GM18867 (cell line): ENCODE results near the gene OXER1.
"Not testable (repeated sequence)": the region's sequence is repeated elsewhere in the genome, so short reads cannot be mapped to it uniquely, and the experiment has no call there.

Source experiments
- ATAC-seq: cut with Tn5 transposase; IDR thresholded peaks from one replicate; pipeline ENCODE4 v1.9.1; 2021; ENCODE audit warnings: mild to moderate bottlenecking, moderate library complexity; ENCODE audit not compliant: unreplicated experiment

OXER1 gene

GRCh38 chr2:42754021-42754775 is 9.7 kb downstream of the OXER1 start:
- ATAC-seq: peak; percentile 72

GRCh38 chr2:42752816-42753813 is 10.8 kb downstream of the OXER1 start:
- ATAC-seq: no peak

GRCh38 chr2:42752314-42752713 is 11.6 kb downstream of the OXER1 start:
- ATAC-seq: peak; percentile 62

GRCh38 chr2:42748840-42749239 is 15.1 kb downstream of the OXER1 start:
- ATAC-seq: no peak

GRCh38 chr2:42747422-42747821 is 16.5 kb downstream of the OXER1 start:
- ATAC-seq: no peak

- no peak for ATAC-seq
These were observed 19.3 kb downstream of the OXER1 start for GRCh38 chr2:42744545-42745082.

GRCh38 chr2:42743659-42743990 is 20.3 kb downstream of the OXER1 start:
- no peak for ATAC-seq

- no peak for ATAC-seq
These were observed 20.9 kb downstream of the OXER1 start for GRCh38 chr2:42742740-42743658.

- ATAC-seq: no peak
These were observed 22.8 kb downstream of the OXER1 start for GRCh38 chr2:42741140-42741539.

GRCh38 chr2:42736598-42737322 is 27.2 kb downstream of the OXER1 start:
- ATAC-seq: no peak

GRCh38 chr2:42733852-42734251 is 30.1 kb downstream of the OXER1 start:
- ATAC-seq: no peak

GRCh38 chr2:42731316-42731715 is 32.6 kb downstream of the OXER1 start:
- ATAC-seq: not testable (repeated sequence)

GRCh38 chr2:42726680-42727079 is 37.3 kb downstream of the OXER1 start:
- no peak for ATAC-seq

GRCh38 chr2:42725657-42726056 is 38.3 kb downstream of the OXER1 start:
- no peak for ATAC-seq

- ATAC-seq: no peak
These were observed 39.0 kb downstream of the OXER1 start for GRCh38 chr2:42724886-42725285.

GRCh38 chr2:42723465-42723864 is 40.5 kb downstream of the OXER1 start:
- ATAC-seq: no peak

- ATAC-seq: peak; percentile 97
These were observed 41.4 kb downstream of the OXER1 start for GRCh38 chr2:42722320-42723190.

- ATAC-seq: peak; percentile 6
These were observed 42.0 kb downstream of the OXER1 start for GRCh38 chr2:42721898-42722297.

- ATAC-seq: no peak
These were observed 49.2 kb downstream of the OXER1 start for GRCh38 chr2:42714686-42715085.
